OCI-LY1 (cell line): ENCODE data around the gene FOXJ1.

ENCODE experiments used
- H2AFZ ChIP-seq: fragments of 200-600 bp; sonication (generic), shearing (Covaris generic); 2 replicates; pipeline ENCODE4 v1.6.0; 2014; ENCODE audit warnings: antibody characterized with exemption, mild to moderate bottlenecking, low read length
- H3F3A ChIP-seq: fragments of 200-600 bp; sonication (generic), shearing (Covaris generic); 2 replicates; pipeline ENCODE4 v1.6.0; 2014; ENCODE audit warnings: mild to moderate bottlenecking, antibody characterized with exemption, low read length, moderate library complexity; ENCODE audit not compliant: insufficient read depth
- H3K27ac ChIP-seq: fragments of 200-600 bp; sonication (generic); 2 replicates; pipeline ENCODE4 v1.5.1; 2014; ENCODE audit warnings: low read length, mixed run types, mild to moderate bottlenecking, low read depth; ENCODE audit not compliant: poor library complexity, severe bottlenecking
- H3K27me3 ChIP-seq: fragments of 200-600 bp; sonication (generic); 2 replicates; pipeline ENCODE4 v1.6.0; 2014; ENCODE audit warnings: antibody characterized with exemption, mild to moderate bottlenecking, low read length, moderate library complexity; ENCODE audit not compliant: insufficient read depth
- H3K36me3 ChIP-seq: fragments of 200-600 bp; sonication (generic); 2 replicates; pipeline ENCODE4 v1.6.1; 2014; ENCODE audit warnings: mild to moderate bottlenecking, antibody characterized with exemption, low read length, moderate library complexity, mixed read lengths; ENCODE audit not compliant: insufficient read depth
- H3K4me1 ChIP-seq: fragments of 200-600 bp; sonication (generic); 2 replicates; pipeline ENCODE4 v1.5.1; 2014; ENCODE audit warnings: mild to moderate bottlenecking, low read length, moderate library complexity; ENCODE audit not compliant: insufficient read depth, severe bottlenecking
- H3K4me2 ChIP-seq: fragments of 200-600 bp; sonication (generic), shearing (Covaris generic); 2 replicates; pipeline ENCODE4 v1.6.1; 2014; ENCODE audit warnings: low read length
- H3K4me3 ChIP-seq: fragments of 200-600 bp; sonication (generic); 2 replicates; pipeline ENCODE4 v1.5.1; 2014; ENCODE audit warnings: low read length, low read depth, mild to moderate bottlenecking, mixed read lengths; ENCODE audit not compliant: poor library complexity, severe bottlenecking
- H3K79me2 ChIP-seq: fragments of 200-600 bp; shearing (Covaris generic); 2 replicates; pipeline ENCODE4 v1.6.1; 2016; ENCODE audit warnings: mixed run types, low read length, mixed read lengths; ENCODE audit not compliant: insufficient read depth
- H3K9ac ChIP-seq: fragments of 200-600 bp; sonication (generic), shearing (Covaris generic); 2 replicates; pipeline ENCODE4 v1.6.1; 2014; ENCODE audit warnings: mild to moderate bottlenecking, low read length, mixed read lengths
- H3K9me2 ChIP-seq: fragments of 200-600 bp; sonication (generic), shearing (Covaris generic); 2 replicates; pipeline ENCODE4 v1.6.1; 2014; ENCODE audit warnings: low read depth, mild to moderate bottlenecking, low read length, mixed read lengths
- H3K9me3 ChIP-seq: fragments of 200-600 bp; shearing (Covaris generic); 2 replicates; pipeline ENCODE4 v1.6.1; 2014; ENCODE audit warnings: low read length, mixed read lengths
- H4K20me1 ChIP-seq: fragments of 200-600 bp; sonication (generic), shearing (Covaris generic); 2 replicates; pipeline ENCODE4 v1.6.0; 2016; ENCODE audit warnings: mild to moderate bottlenecking, low read length; ENCODE audit not compliant: insufficient read depth
- CTCF ChIP-seq: fragments of 200-600 bp; sonication (generic), shearing (Covaris generic); IDR thresholded peaks from 2 replicates; pipeline ENCODE4 v1.5.1; 2017; ENCODE audit warnings: mild to moderate bottlenecking, antibody characterized with exemption, low read length, moderate library complexity, mixed read lengths
- EZH2 ChIP-seq: fragments of 200-600 bp; sonication (generic), shearing (Covaris generic); IDR thresholded peaks from 2 replicates; pipeline ENCODE4 v1.8.0; 2017; ENCODE audit warnings: borderline replicate concordance, mixed run types, mild to moderate bottlenecking, antibody characterized with exemption, low read length, moderate library complexity, mixed read lengths

Gene FOXJ1

GRCh38 chr17:76132574-76133338 is 8.3 kb downstream of the FOXJ1 start:
- no peak overlapping the region for H3K4me3 ChIP-seq

GRCh38 chr17:76131692-76132573 is 9.1 kb downstream of the FOXJ1 start:
- Histone ChIP-seq H3K79me2 (no peaks in the 10 kb centered on the region), H3K4me1 (no peaks in the 10 kb centered on the region), H3K4me2 (no peak overlapping the region), H3K9me3 (no peaks in the 10 kb centered on the region), H3F3A (no peaks in the 10 kb centered on the region), H4K20me1 (no peaks in the 10 kb centered on the region), H3K36me3 (no peaks in the 10 kb centered on the region), H3K4me3 (no peak overlapping the region), H3K9ac (no peak overlapping the region), H2AFZ (no peak overlapping the region), H3K27me3 (peaks cover 15% of the 10 kb centered on the region), H3K27ac (no peak overlapping the region), H3K9me2 (no peaks in the 10 kb centered on the region)
- no peak for TF ChIP-seq CTCF
- TF ChIP-seq EZH2 = no peak

More at GRCh38 chr17:76132574-76133338, 8.3 kb downstream of the FOXJ1 start:
- no peaks in the 10 kb centered on the region for H3K9me2 ChIP-seq
- H3K27me3 ChIP-seq = peaks cover 15% of the 10 kb centered on the region
- H3K79me2 ChIP-seq = no peaks in the 10 kb centered on the region
- H3K4me1 ChIP-seq = no peaks in the 10 kb centered on the region
- TF ChIP-seq CTCF (no peak), EZH2 (no peak)
- no peak overlapping the region for H3K9ac ChIP-seq
- no peak overlapping the region for H2AFZ ChIP-seq
- H4K20me1 ChIP-seq = no peaks in the 10 kb centered on the region
- no peak overlapping the region for H3K4me2 ChIP-seq
- H3K36me3 ChIP-seq = no peaks in the 10 kb centered on the region
- H3K9me3 ChIP-seq = no peaks in the 10 kb centered on the region
- H3F3A ChIP-seq = no peaks in the 10 kb centered on the region
- no peak overlapping the region for H3K27ac ChIP-seq

GRCh38 chr17:76131051-76131691 is 9.9 kb downstream of the FOXJ1 start:
- no peaks in the 10 kb centered on the region for H4K20me1 ChIP-seq
- no peaks in the 10 kb centered on the region for H3K9me2 ChIP-seq
- H3K4me2 ChIP-seq = no peak overlapping the region
- TF ChIP-seq EZH2 (no peak), CTCF (no peak)
- H3K9me3 ChIP-seq = no peaks in the 10 kb centered on the region
- H3K36me3 ChIP-seq = no peaks in the 10 kb centered on the region
- no peaks in the 10 kb centered on the region for H3F3A ChIP-seq
- peaks cover 15% of the 10 kb centered on the region for H3K27me3 ChIP-seq
- no peaks in the 10 kb centered on the region for H3K4me1 ChIP-seq
- no peaks in the 10 kb centered on the region for H3K79me2 ChIP-seq
- no peak overlapping the region for H2AFZ ChIP-seq
- no peak overlapping the region for H3K4me3 ChIP-seq
- no peak overlapping the region for H3K27ac ChIP-seq
- no peak overlapping the region for H3K9ac ChIP-seq
